ENCODE measurements around the gene BCL11A. TPM values are rescaled to one million over a fixed set of nuclear protein-coding genes. Genes with fewer than 3 reads are reported as not detected.

Gene BCL11A
- total RNA-seq, 1 donor from 2014 or later = 142 TPM

- Mint-ChIP-seq H3K27me3 (ENCODE audit: low read depth) (no peaks in the 10 kb centered on the region), H3K27ac (peak overlapping the region; percentile 91), H3K9me3 (no peaks in the 10 kb centered on the region), H3K4me1 (peaks cover 60% of the 10 kb centered on the region), H3K36me3 (no peaks in the 10 kb centered on the region), H3K4me3 (no peak overlapping the region)
- no peak for DNase-seq (ENCODE audit: low spot score in 2 of 2, unreplicated experiment in 2 of 2)
- TF ChIP-seq, protein P1, sequence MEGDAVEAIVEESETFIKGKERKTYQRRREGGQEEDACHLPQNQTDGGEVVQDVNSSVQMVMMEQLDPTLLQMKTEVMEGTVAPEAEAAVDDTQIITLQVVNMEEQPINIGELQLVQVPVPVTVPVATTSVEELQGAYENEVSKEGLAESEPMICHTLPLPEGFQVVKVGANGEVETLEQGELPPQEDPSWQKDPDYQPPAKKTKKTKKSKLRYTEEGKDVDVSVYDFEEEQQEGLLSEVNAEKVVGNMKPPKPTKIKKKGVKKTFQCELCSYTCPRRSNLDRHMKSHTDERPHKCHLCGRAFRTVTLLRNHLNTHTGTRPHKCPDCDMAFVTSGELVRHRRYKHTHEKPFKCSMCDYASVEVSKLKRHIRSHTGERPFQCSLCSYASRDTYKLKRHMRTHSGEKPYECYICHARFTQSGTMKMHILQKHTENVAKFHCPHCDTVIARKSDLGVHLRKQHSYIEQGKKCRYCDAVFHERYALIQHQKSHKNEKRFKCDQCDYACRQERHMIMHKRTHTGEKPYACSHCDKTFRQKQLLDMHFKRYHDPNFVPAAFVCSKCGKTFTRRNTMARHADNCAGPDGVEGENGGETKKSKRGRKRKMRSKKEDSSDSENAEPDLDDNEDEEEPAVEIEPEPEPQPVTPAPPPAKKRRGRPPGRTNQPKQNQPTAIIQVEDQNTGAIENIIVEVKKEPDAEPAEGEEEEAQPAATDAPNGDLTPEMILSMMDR (IDR thresholded peaks at IDR 0.05; ENCODE audit: unreplicated experiment) = no peak
Observed at GRCh38 chr2:60485055-60485454, 68.4 kb downstream of the BCL11A start.

- TF ChIP-seq, protein P1 (IDR thresholded peaks at IDR 0.05; ENCODE audit: unreplicated experiment) = no peak
- peaks cover 66% of the 10 kb centered on the region for H3K4me1 Mint-ChIP-seq
- no peak overlapping the region for H3K4me3 Mint-ChIP-seq
- H3K27me3 Mint-ChIP-seq (ENCODE audit: low read depth) = no peaks in the 10 kb centered on the region
- H3K27ac Mint-ChIP-seq = peak overlapping the region; percentile 91
- DNase-seq (ENCODE audit: low spot score in 2 of 2, unreplicated experiment in 2 of 2) = no peak
- H3K36me3 Mint-ChIP-seq = no peaks in the 10 kb centered on the region
- H3K9me3 Mint-ChIP-seq = no peaks in the 10 kb centered on the region
Observed at GRCh38 chr2:60484133-60484645, 69.3 kb downstream of the BCL11A start.

- Mint-ChIP-seq H3K9me3 (no peaks in the 10 kb centered on the region), H3K36me3 (no peaks in the 10 kb centered on the region), H3K27me3 (ENCODE audit: low read depth) (no peaks in the 10 kb centered on the region), H3K27ac (peak overlapping the region; percentile 91), H3K4me1 (peaks cover 74% of the 10 kb centered on the region), H3K4me3 (no peak overlapping the region)
- no peak for DNase-seq (ENCODE audit: low spot score in 2 of 2, unreplicated experiment in 2 of 2)
- TF ChIP-seq, protein P1 (IDR thresholded peaks at IDR 0.05; ENCODE audit: unreplicated experiment) = no peak
Observed at GRCh38 chr2:60483401-60483800, 70.1 kb downstream of the BCL11A start.

DNA sequence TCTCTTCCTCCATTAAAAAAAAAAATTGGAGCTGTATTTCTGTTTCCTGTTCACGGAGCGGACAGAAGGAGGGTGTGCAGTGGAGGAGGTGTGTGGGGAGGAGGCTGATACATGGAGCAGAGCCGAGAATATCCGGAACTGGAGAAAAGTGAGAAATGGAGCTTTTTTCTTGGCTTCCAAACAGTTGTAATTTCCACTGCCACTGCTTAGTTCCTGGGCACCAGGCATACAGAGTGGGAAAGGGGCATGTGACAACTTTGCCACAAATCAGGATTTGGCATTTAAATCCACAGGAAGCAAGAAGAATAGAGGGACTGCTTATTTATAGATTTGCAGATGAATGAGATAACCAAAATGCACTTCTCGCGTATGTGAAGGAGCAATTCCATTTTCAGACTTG lies 71.2 kb downstream of the BCL11A start:
- Mint-ChIP-seq H3K27me3 (ENCODE audit: low read depth) (no peaks in the 10 kb centered on the region), H3K4me1 (peaks cover 82% of the 10 kb centered on the region), H3K9me3 (no peaks in the 10 kb centered on the region), H3K36me3 (no peaks in the 10 kb centered on the region), H3K27ac (peak overlapping the region; percentile 88), H3K4me3 (peak overlapping the region; percentile 25)
- DNase-seq (ENCODE audit: low spot score in 2 of 2, unreplicated experiment in 2 of 2) = no peak
- TF ChIP-seq, protein P1 (IDR thresholded peaks at IDR 0.05; ENCODE audit: unreplicated experiment) = no peak

DNA sequence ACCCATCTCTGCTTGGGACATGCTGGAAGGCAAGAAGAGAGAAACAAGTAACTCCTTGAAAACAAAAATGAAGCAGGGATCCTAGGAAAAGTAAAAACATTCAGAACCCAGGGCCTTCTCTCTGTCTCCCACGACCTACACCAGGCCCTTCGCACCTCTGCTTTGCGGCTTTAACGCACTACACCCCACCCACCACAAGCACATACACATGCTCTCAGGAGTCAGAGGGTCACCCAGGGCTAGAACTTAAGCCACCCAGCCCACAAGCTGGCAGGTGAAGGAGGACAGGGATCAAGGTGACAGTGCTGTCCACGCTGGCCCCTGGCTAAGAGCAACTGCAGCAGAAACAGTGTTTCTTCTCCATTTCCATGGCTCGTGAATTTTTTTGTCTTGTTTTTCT lies 72.2 kb downstream of the BCL11A start:
- no peaks in the 10 kb centered on the region for H3K27me3 Mint-ChIP-seq (ENCODE audit: low read depth)
- H3K36me3 Mint-ChIP-seq = no peaks in the 10 kb centered on the region
- H3K4me3 Mint-ChIP-seq = no peak overlapping the region
- no peaks in the 10 kb centered on the region for H3K9me3 Mint-ChIP-seq
- no peak for DNase-seq (ENCODE audit: low spot score in 2 of 2, unreplicated experiment in 2 of 2)
- H3K27ac Mint-ChIP-seq = peak overlapping the region; percentile 88
- peaks cover 91% of the 10 kb centered on the region for H3K4me1 Mint-ChIP-seq
- TF ChIP-seq, protein P1 (IDR thresholded peaks at IDR 0.05; ENCODE audit: unreplicated experiment) = no peak
